Renal cortex interstitium (tissue), 11 donors: ENCODE results near the gene DRD2. TPM values are rescaled to one million over a fixed set of nuclear protein-coding genes. Genes with fewer than 3 reads are reported as not detected.

Experiments used
- DNase-seq, 11 donors: peaks; one replicate each; pipeline ENCODE4 v3.0.0-alpha.2; 2013; ENCODE audit warnings: low read depth in 9 of 11, low spot score in 4 of 11; ENCODE audit errors: extremely low read depth in 1 of 11
- polyA plus RNA-seq, 3 donors: library from polyadenylated mRNA; unstranded; fragments of 120-200 nt; gene quantifications; one replicate each; pipeline ENCODE4 v1.2.1, GENCODE V29; 2013; ENCODE audit not compliant: insufficient read length in 3 of 3

DRD2 gene
- polyA plus RNA-seq, 3 donors, result 0.26 to 1.4 (median 0.45) TPM

DNA sequence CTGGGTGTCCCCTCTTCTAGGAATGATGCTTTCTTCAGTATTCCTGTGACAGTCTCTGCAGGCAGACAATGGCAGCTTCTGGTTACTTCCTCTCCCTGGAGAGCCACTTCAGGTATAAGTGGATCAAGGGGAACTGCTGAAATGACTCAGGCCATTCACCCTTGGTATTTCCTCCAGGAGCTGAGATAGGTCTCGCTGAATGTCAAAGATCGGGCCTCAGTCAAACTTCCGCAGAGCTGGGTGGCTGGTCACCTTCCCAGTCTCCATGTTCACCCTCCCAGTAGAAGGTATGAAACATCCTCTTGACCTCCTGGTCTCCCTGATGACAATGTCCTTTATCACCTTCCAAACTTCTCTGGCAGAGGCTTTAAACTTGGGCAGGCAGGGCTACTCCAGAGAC, 89.4 kb downstream of the DRD2 start:
- DNase-seq, result no peak

- DNase-seq, result no peak
Observed at GRCh38 chr11:113384551-113384950, 90.6 kb downstream of the DRD2 start.

DNA sequence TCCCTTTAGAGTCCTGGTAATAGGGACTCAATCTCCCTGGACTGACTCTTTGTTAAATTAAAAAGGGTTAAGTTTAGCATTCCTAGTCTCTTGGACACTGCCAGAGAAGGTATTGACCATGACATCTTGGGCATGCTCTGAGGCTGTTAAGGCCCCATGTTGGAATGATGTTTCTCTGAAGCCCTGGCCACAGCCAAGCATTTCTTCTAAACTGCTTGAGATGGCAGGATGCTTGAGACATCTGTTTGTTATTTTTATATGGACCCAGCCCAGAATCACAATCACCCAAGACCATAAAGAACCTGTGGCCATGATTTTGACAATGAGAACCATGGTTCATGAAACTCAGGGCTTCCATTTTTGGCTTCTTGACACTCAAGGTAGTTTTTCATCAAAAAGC, 93.1 kb downstream of the DRD2 start:
- DNase-seq, result no peak

- DNase-seq, result no peak
Observed at GRCh38 chr11:113378692-113379091, 96.5 kb downstream of the DRD2 start.

DNA sequence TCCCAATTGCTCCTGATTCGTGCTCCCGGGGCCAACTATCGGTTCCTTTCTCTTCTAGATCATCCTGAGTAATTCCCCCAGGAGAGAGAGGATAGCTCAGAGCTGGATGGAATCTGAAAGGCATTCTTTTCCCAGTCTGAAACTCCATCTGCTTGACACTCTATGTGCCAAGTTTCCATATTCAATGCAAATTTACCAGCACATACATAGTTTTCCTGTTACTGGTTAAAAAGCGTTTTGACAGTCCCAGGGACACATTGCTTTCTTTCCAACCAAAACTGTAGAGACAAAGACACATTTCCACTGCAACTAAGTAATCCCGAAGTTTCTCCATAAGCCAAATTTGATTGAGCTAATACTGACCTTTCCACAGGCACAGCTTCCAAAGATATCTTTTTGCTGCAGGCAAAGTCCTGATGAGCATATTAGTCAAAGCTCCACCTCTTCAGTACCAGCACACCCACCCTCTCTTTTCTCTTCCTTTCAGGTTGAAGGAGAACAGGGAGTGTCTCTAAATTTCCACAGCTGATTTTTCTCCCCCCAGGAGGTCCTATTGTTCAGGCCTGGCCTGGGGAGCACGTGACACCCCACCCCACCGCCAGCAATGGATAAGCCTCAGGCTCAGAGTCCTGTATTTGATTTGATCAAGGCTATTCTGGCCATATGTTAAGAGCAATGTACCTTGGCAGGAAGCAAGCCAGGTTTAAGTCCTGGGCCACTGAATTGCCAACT, 97.4 kb downstream of the DRD2 start:
- no peak for DNase-seq

GRCh38 chr11:113376156-113376555, 99.0 kb downstream of the DRD2 start:
- DNase-seq, result no peak

- no peak for DNase-seq
Observed at GRCh38 chr11:113375402-113375801, 99.8 kb downstream of the DRD2 start.

DNA sequence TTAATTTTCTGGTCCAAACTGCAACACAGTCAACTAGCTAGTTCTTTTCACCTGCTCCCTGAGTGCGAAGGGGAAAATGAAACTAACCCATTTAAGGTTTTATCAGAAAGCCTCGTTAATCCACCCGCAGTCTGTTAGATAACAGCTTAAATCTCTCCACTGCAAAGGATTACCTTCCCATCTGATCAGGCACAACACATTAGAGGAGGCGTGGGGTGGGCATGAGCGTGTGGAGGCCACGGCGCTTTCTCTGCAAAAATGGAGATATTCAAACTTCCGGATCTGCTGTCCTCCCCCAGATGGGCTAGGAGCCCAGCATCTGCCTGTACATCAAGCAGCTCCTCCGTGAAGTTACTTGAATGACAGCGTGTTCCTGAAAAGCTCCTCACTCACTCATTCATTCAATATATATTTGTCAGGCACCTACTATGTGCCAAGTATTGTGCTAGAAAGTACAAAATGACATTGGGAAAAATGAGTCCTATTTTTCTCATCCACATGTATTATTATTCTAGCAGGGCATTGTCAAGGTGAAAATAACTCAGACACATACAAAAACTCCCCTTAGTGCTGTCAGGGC, 101.1 kb downstream of the DRD2 start:
- no peak for DNase-seq

DNA sequence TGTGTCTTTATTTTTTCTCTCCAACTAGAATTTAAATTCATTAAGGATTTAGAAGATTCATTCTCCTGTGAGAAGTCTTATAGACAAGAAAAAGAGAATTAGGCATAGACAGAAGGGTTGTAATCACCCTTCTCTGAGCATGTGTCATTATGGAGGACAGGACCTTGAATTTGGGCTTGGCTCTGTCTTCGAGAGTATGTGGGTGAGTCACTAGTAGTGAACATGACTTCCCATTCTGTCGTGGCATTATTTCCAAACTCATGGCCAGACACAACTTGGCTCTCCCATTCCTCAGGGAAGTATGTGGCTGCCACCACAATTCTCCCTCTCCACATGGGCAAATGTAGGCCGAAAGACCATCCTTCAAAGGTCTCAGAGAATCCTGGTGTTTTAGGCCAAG, 101.9 kb downstream of the DRD2 start:
- no peak for DNase-seq

DNA sequence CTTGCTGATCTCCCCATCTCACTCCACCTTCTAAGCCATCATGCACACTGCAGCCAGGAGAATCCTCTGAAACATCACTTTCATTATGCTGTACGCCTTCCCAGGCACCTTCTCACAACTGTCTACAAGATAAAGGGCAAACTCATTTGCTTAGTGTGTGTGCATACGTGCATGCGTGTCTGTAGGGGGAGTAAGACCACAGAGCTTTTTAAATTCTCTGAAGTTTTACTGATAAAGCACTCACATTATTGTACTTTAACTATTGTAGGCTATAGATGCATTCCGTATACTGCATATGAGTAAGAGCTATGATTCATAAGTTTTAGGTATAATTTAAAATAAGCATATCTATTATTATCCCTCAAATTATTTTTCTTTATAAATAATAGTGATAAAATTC, 102.9 kb downstream of the DRD2 start:
- DNase-seq, result no peak

- no peak for DNase-seq
Observed at GRCh38 chr11:113370634-113371033, 104.6 kb downstream of the DRD2 start.

GRCh38 chr11:113369411-113369810, 105.8 kb downstream of the DRD2 start:
- DNase-seq, result no peak

GRCh38 chr11:113365895-113366294, 109.3 kb downstream of the DRD2 start:
- no peak for DNase-seq

DNA sequence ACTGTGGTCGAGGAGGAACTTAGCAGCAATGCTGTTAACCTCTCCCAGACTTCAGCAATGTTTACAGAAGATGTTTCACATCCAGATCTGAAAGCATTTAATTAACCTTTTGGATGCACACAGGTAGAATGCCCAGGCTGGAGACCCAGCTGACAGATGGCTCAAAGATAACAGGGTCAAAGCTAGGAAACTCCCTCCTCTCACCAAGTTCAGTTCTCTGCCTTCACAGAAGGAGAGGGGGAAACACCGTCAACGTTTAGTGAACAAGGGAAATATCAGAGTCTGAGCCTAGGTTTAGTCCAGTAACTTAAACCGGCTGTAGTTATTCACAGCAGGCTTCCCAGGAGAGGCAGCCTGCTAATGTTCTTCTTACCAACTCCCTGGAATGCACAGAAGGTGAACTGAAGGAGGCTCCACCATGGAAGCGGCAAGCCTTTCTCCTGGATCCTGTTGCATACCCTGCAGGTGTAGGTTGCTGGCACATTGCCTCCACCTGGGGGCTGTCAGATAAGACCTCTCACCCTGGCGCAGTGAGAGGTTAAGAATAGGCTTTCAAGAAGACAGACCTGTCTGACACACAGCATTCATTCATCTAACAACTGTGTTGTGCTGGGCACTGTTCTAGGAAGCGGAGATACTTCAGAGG, 111.1 kb downstream of the DRD2 start:
- no peak for DNase-seq

- DNase-seq, result no peak
Observed at GRCh38 chr11:113363406-113363805, 111.8 kb downstream of the DRD2 start.

Other genes starting within 250 kb of the DRD2 start
- 10 to 100 TPM; 31.2 to 48.3 (median 31.2) TPM for gene TTC12, start 160.8 kb downstream of the DRD2 start, polyA plus RNA-seq
- gene ANKK1, start 87.6 kb downstream of the DRD2 start, polyA plus RNA-seq, result under 1 TPM; 0.20 to 0.68 (median 0.20) TPM
- gene TMPRSS5, start 230.9 kb upstream of the DRD2 start, polyA plus RNA-seq, result 1 to 10 TPM in 2 of 3 donors, under 1 TPM in 1; 0.92 to 2.5 (median 1.2) TPM